ACHN (cell line): ENCODE measurements around the gene RAB41.
A peak's percentile ranks its signal among the peaks of the same experiment; 100 is the strongest.
"Not testable (repeated sequence)": the region's sequence is repeated elsewhere in the genome, so short reads cannot be mapped to it uniquely, and the experiment has no call there.

Experiments used
- DNase-seq: peaks from one replicate; pipeline ENCODE4 v3.0.0-alpha.2; 2015
- in situ Hi-C: cut with HindIII; loops from 2 replicates; pipeline ENCODE4 v1.10.0; 2017; ENCODE audit warnings: low sequenced_read_pairs, low pct_ligation_motif_present, low pct_unique_long_range_greater_than_20kb

RAB41 gene

GRCh38 chrX:70280573-70280972 lies 1.4 kb upstream of the RAB41 start:
- DNase-seq, result no peak
- in situ Hi-C loops, result no loop called here

GRCh38 chrX:70289168-70289792 lies 7.3 kb downstream of the RAB41 start:
- no peak for DNase-seq
- in situ Hi-C loops, result no loop called here

- in situ Hi-C loops, result no loop called here
- peak; percentile 79 for DNase-seq
These were observed 8.1 kb downstream of the RAB41 start, which contains the start of the genes KIF4A and PDZD11 for GRCh38 chrX:70289793-70290770. Gene KIF4A, plus strand, starts transcription at chrX:70290104. Its CDS starts 355 bp downstream, at chrX:70290459. Gene PDZD11, minus strand, starts transcription at chrX:70289927. Its CDS starts 586 bp downstream, at chrX:70289341.

GRCh38 chrX:70292788-70293187 lies 10.8 kb downstream of the RAB41 start:
- DNase-seq, result no peak
- in situ Hi-C loops, result no loop called here

- in situ Hi-C loops, result no loop called here
- DNase-seq, result no peak
These were observed 11.6 kb downstream of the RAB41 start for GRCh38 chrX:70293621-70294020.

GRCh38 chrX:70301716-70302115 lies 19.7 kb downstream of the RAB41 start:
- DNase-seq, result no peak
- in situ Hi-C loops, result no loop called here

GRCh38 chrX:70313503-70313902 lies 31.5 kb downstream of the RAB41 start:
- in situ Hi-C loops, result no loop called here
- peak; percentile 2 for DNase-seq

GRCh38 chrX:70322784-70323183 lies 40.8 kb downstream of the RAB41 start:
- in situ Hi-C loops, result no loop called here
- DNase-seq, result no peak

GRCh38 chrX:70323628-70324027 lies 41.7 kb downstream of the RAB41 start:
- in situ Hi-C loops, DNase-seq: not testable (repeated sequence)

GRCh38 chrX:70324326-70324725 lies 42.4 kb downstream of the RAB41 start:
- DNase-seq, result no peak
- in situ Hi-C loops, result no loop called here

- in situ Hi-C loops, result no loop called here
- DNase-seq, result no peak
These were observed 49.2 kb downstream of the RAB41 start for GRCh38 chrX:70331161-70331560.

GRCh38 chrX:70332600-70332999 lies 50.6 kb downstream of the RAB41 start:
- in situ Hi-C loops, result no loop called here
- no peak for DNase-seq
